ENCODE results near the gene RESF1. TPM values are rescaled to one million over a fixed set of nuclear protein-coding genes. Genes with fewer than 3 reads are reported as not detected.

Gene RESF1
- total RNA-seq, 1 experiment from 2014 or later: 64.7 TPM

GRCh38 chr12:32005496-32006125 is 46.4 kb downstream of the RESF1 start:
- no peak for DNase-seq (ENCODE audit: low read depth, low spot score)
- RAD21 ChIA-PET (ENCODE audit: low non-redundant PET in 1 of 2, low total read pairs in 2 of 2, uncharacterized antibody in 2 of 2, unreplicated experiment in 2 of 2): no interaction called here
- TF ChIP-seq, protein P1, sequence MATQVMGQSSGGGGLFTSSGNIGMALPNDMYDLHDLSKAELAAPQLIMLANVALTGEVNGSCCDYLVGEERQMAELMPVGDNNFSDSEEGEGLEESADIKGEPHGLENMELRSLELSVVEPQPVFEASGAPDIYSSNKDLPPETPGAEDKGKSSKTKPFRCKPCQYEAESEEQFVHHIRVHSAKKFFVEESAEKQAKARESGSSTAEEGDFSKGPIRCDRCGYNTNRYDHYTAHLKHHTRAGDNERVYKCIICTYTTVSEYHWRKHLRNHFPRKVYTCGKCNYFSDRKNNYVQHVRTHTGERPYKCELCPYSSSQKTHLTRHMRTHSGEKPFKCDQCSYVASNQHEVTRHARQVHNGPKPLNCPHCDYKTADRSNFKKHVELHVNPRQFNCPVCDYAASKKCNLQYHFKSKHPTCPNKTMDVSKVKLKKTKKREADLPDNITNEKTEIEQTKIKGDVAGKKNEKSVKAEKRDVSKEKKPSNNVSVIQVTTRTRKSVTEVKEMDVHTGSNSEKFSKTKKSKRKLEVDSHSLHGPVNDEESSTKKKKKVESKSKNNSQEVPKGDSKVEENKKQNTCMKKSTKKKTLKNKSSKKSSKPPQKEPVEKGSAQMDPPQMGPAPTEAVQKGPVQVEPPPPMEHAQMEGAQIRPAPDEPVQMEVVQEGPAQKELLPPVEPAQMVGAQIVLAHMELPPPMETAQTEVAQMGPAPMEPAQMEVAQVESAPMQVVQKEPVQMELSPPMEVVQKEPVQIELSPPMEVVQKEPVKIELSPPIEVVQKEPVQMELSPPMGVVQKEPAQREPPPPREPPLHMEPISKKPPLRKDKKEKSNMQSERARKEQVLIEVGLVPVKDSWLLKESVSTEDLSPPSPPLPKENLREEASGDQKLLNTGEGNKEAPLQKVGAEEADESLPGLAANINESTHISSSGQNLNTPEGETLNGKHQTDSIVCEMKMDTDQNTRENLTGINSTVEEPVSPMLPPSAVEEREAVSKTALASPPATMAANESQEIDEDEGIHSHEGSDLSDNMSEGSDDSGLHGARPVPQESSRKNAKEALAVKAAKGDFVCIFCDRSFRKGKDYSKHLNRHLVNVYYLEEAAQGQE (IDR thresholded peaks at IDR 0.05; ENCODE audit: low read depth): no peak
- no peak for TF ChIP-seq FOSL1 (IDR thresholded peaks at IDR 0.05; ENCODE audit: low read depth)
- TF ChIP-seq ELF1 (IDR thresholded peaks at IDR 0.05; ENCODE audit: borderline replicate concordance, low read depth): no peak
- no peak for TF ChIP-seq CBX3 (IDR thresholded peaks at IDR 0.05; ENCODE audit: low read depth)
- no peak for TF ChIP-seq POLR2AphosphoS5 (IDR thresholded peaks at IDR 0.05; ENCODE audit: low read depth, low read length)
- TF ChIP-seq TCF7L2 (IDR thresholded peaks at IDR 0.05; ENCODE audit: borderline replicate concordance, extremely low read depth, insufficient read depth, insufficient read length): no peak
- no peak for TF ChIP-seq JUND (IDR thresholded peaks at IDR 0.05)
- TF ChIP-seq EZH2 (IDR thresholded peaks at IDR 0.05): no peak
- TF ChIP-seq EGR1 (IDR thresholded peaks at IDR 0.05; ENCODE audit: low read depth): no peak
- H3K36me3 ChIP-seq (ENCODE audit: control insufficient read depth in 1 of 2, insufficient read depth in 2 of 2, low read length in 2 of 2): no peaks in the 10 kb centered on the region
- H3K27me3 ChIP-seq (ENCODE audit: insufficient read depth, low read length): no peaks in the 10 kb centered on the region
- H3K9me3 ChIP-seq (ENCODE audit: control insufficient read depth in 1 of 2, insufficient read depth in 1 of 2, low read depth in 1 of 2, low read length in 2 of 2): no peaks in the 10 kb centered on the region
- no peak overlapping the region for H3K4me3 ChIP-seq (replicated peaks in 1 of 2; ENCODE audit: low read depth in 1 of 2, low read length in 2 of 2)
- ATAC-seq: no peak
- no TSS peak for BruUV-seq (replicated peaks)
- no peaks in the 10 kb centered on the region for H3K79me2 ChIP-seq (ENCODE audit: insufficient read depth, low read length)
- no peaks in the 10 kb centered on the region for H4K20me1 ChIP-seq (ENCODE audit: insufficient read depth)
- H3K4me2 ChIP-seq (ENCODE audit: low read length): no peak overlapping the region
- no peak overlapping the region for H2AFZ ChIP-seq (ENCODE audit: low read depth, low read length, poor library complexity, severe bottlenecking)
- no peak overlapping the region for H3K9ac ChIP-seq (ENCODE audit: low read length)
- H3K9me2 ChIP-seq (ENCODE audit: insufficient read depth): no peaks in the 10 kb centered on the region
- CTCF ChIA-PET: no interaction called here
- intact Hi-C loops (cut with micrococcal nuclease): no loop called here
- H3K4me1 ChIP-seq (ENCODE audit: control insufficient read depth in 1 of 2, insufficient read depth in 2 of 2, low read length in 2 of 2): no peaks in the 10 kb centered on the region
- no peak overlapping the region for H3K27ac ChIP-seq (ENCODE audit: low read depth, low read length)
- POLR2A ChIA-PET: interaction anchor here (0.7 kb wide), 1 partner anchor 157 kb away, joined by 4 read pairs; no protein-coding TSS in a partner anchor

Other genes with a start within 250 kb of the RESF1 start
- 26.9 TPM for gene AMN1, start 230.4 kb upstream of the RESF1 start, total RNA-seq (2021; ENCODE audit: unreplicated experiment)
- 32.5 TPM for gene BICD1, start 147.4 kb downstream of the RESF1 start, total RNA-seq (2021; ENCODE audit: unreplicated experiment)

Measured in HCT116 (cell line).